MM.1S (cell line): ENCODE results near the gene MRPS5.

ENCODE experiments used
- EZH2 ChIP-seq: fragments of 300-600 bp; sonication (generic); optimal IDR thresholded peaks from 2 replicates; pipeline ENCODE3; 2017; ENCODE audit warnings: low read depth, mild to moderate bottlenecking, antibody characterized with exemption, low read length, mixed read lengths
- EZH2phosphoT487 ChIP-seq: fragments of 300-600 bp; sonication (generic); IDR thresholded peaks from 2 replicates; pipeline ENCODE4 v1.6.1; 2018; ENCODE audit warnings: antibody characterized with exemption, low read length

DNA sequence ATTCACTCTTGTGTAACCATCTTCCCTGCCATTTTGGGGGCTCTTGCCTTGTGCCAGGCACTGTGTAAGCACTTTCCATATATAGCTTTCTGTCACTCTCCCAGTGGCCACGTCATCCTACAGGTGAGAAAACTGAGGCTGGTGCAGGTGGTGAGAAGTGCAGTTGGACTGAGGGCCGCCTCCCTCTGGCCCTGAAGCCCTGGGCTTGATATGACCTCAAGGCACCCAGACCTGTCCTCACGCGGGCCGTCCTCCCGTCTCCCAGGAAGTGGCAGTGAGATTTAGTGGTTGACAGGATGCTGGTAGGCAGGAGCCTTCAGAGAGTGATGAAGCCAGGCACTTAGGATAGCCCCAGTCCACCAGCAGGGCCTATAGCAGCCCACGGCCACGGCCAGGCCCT is 65.6 kb downstream of the MRPS5 start:
- TF ChIP-seq EZH2 = no peak
- no peak for TF ChIP-seq EZH2phosphoT487
